ENCODE data around the gene SETD6.
"Not testable (repeated sequence)": the region's sequence is repeated elsewhere in the genome, so short reads cannot be mapped to it uniquely, and the experiment has no call there.

SETD6 gene

GRCh38 chr16:58542291-58542690, 27.0 kb downstream of the SETD6 start:
- no peak for DNase-seq (ENCODE audit: low spot score)

GRCh38 chr16:58543685-58544084, 28.4 kb downstream of the SETD6 start:
- no peak for DNase-seq (ENCODE audit: low spot score)

GRCh38 chr16:58548378-58548777, 33.1 kb downstream of the SETD6 start:
- no peak for DNase-seq (ENCODE audit: low spot score)

GRCh38 chr16:58551496-58551895, 36.2 kb downstream of the SETD6 start:
- DNase-seq (ENCODE audit: low spot score): no peak

- no peak for DNase-seq (ENCODE audit: low spot score)
Measured at GRCh38 chr16:58556678-58557077, 41.4 kb downstream of the SETD6 start.

GRCh38 chr16:58563235-58563634, 47.9 kb downstream of the SETD6 start:
- peak; percentile 21 for DNase-seq (ENCODE audit: low spot score)

- peak; percentile 24 for DNase-seq (ENCODE audit: low spot score)
Measured at GRCh38 chr16:58563775-58564174, 48.5 kb downstream of the SETD6 start.

GRCh38 chr16:58565697-58566096, 50.4 kb downstream of the SETD6 start:
- not testable (repeated sequence) for DNase-seq (ENCODE audit: low spot score)

Data from RKO (cell line).